SH-SY5Y (cell line): Measurements from ENCODE around the gene MEX3D.

ENCODE experiments used
- GATA2 ChIP-seq: IDR thresholded peaks from 2 replicates; pipeline ENCODE4 v1.6.1; 2011; ENCODE audit warnings: mild to moderate bottlenecking, low read depth, low read length
- GATA3 ChIP-seq: IDR thresholded peaks from 2 replicates; pipeline ENCODE4 v1.6.1; 2011; ENCODE audit warnings: low read depth, mild to moderate bottlenecking, low read length, moderate library complexity

MEX3D gene

GRCh38 chr19:1568320-1569019 is at the start of gene MEX3D:
Gene MEX3D, minus strand, starts transcription at chr19:1568325. Its CDS starts 267 bp downstream, at chr19:1568058.
- TF ChIP-seq GATA3 (no peak), GATA2 (no peak)

DNA sequence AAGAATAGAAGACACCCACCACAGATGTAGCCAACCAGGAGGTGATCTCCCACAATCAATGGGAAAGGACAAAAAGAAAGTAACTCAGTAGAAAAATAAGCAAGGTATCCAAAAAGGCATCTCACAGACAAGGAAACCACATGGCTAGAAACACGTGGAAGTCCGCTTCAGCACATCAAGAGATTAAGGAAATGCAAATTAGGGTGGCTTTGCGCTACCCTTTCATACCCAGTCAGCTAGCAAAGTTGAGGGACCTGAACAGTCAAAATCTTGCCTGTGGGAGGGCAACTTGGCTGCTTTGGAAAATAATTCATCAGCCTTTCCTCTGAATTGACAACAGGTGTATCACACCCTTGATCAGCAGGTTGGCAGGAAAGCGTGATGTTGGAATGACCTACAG is 48.8 kb upstream of the MEX3D start:
- TF ChIP-seq GATA2: no peak
- TF ChIP-seq GATA3: no peak

DNA sequence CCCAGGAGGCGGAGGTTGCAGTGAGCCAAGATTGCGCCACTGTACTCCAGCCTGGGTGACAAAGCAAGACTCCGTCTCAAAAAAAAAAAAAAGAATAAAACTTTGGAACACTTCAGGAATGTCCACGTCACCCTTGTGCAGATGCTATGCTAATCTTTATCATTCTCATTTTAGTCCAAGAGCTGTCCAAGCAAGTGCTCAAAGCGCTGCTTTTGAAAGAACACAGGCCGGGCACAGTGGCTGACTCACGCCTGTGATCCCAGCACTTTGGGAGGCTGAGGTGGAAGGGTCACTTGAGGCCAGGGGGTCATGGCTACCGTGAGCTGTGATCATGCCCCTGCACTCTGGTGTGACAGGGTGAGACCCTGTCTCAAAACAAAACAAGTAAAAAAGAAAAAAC is 48.3 kb upstream of the MEX3D start:
- TF ChIP-seq GATA3: no peak
- no peak for TF ChIP-seq GATA2

DNA sequence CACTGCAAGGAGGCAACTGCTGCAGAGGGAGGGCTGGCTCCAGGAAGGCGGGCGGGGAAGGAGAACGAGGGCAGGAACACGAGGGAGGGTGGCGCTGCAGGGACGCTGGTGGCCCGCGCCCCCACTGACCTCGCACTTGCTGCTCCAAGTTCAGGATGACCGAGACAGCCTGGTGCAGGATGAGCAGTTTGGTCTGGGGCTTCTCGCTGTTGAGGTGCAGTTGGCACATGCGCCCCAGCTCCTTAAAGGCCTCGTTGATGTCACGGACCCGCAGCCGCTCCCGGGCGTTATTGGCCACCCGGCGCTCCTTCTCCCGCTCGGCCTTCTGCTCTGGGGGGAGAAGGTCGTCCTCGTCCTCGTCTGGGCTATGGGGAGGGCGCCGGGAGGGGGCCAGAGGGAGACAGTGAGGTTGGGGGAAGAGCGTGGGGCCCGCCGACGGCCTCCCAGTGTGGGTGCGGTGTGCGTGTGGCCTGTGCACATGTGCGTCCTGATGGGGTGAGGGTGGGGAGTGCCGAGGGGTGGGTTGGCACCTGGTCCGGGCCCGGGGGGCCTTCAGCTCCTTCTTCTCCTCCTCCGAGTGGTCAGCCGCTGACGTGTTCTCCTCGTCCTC is 47.1 kb upstream of the MEX3D start:
- TF ChIP-seq GATA3 (no peak), GATA2 (no peak)

GRCh38 chr19:1613808-1614570 is 45.9 kb upstream of the MEX3D start:
- TF ChIP-seq GATA2 (no peak), GATA3 (no peak)

GRCh38 chr19:1613146-1613545 is 45.0 kb upstream of the MEX3D start:
- no peak for TF ChIP-seq GATA2

- TF ChIP-seq GATA3 (no peak), GATA2 (no peak)
Observed at GRCh38 chr19:1612114-1613086, 44.3 kb upstream of the MEX3D start.

- TF ChIP-seq GATA3: no peak
- TF ChIP-seq GATA2: no peak
Observed at GRCh38 chr19:1611353-1611752, 43.2 kb upstream of the MEX3D start.

DNA sequence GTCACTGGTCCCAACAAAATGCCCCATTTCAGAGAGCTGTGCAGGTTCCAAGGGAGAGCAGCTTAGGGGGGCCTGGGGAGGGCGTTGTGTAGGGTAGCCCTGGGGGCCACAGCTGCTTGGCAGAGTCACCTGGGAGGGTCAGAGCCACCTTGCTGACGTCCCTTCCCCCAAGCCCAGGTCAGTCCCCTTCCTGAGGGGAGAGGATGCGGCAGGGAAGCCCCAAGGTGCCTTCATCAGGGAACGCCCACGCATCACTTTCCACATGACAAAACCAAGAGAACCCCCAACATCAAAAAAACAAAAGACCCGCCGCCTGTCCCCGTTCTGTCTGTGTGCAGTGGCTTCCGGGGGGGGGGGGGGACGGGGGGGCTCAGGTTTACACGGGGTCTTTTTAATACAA is 42.5 kb upstream of the MEX3D start:
- TF ChIP-seq GATA3 (no peak), GATA2 (no peak)

GRCh38 chr19:1609680-1610474 is 41.8 kb upstream of the MEX3D start:
- TF ChIP-seq GATA2 (no peak), GATA3 (no peak)

DNA sequence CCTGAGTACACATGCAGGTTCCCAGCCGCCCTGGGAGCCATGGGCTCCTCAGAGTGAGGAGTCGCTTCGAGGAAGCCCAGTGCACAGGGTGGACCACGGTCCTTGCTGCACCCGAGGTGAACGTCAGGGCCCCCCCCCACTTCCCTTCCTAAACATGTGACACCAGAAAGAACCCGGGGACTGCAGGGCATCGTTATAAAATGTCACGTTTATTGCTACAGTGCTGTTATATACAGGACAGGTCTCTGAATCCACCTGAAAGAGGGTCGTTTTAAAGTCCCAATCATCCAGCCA is 40.9 kb upstream of the MEX3D start:
- TF ChIP-seq GATA2 (no peak), GATA3 (no peak)

- no peak for TF ChIP-seq GATA3
- no peak for TF ChIP-seq GATA2
Observed at GRCh38 chr19:1608359-1609102, 40.4 kb upstream of the MEX3D start.
